HCT116 (cell line): ENCODE data around the gene MIGA1. TPM values are rescaled to one million over a fixed set of nuclear protein-coding genes. Genes with fewer than 3 reads are reported as not detected.

Experiments
- ATAC-seq: fragments of 200-7000 bp; cut with Tn5 transposase; 2 replicates; pipeline ENCODE4 v1.9.1; 2020; ENCODE audit warnings: mild to moderate bottlenecking, moderate library complexity
- BruUV-seq: library from RNA; stranded (reverse); fragments of 400-500 nt; replicated peaks from 2 replicates; lab custom pipeline; 2021; lab: Mats Ljungman, UMichigan
- CTCF ChIA-PET: fragments of 300-600 bp; sonication (Branson Sonifier 250); formaldehyde crosslinking; loops from one replicate; lab custom pipeline; 2021; ENCODE audit warnings: antibody characterized with exemption; lab: Charles Lee
- POLR2A ChIA-PET: fragments of 300-600, 350-600 bp; sonication (Branson Sonifier 250); formaldehyde crosslinking; loops from one replicate; lab custom pipeline; 2021; ENCODE audit warnings: antibody characterized with exemption; lab: Charles Lee
- RAD21 ChIA-PET, 2 experiments: fragments of 300-600 bp; sonication (Branson Sonifier 250); formaldehyde crosslinking; loops; one replicate each; lab custom pipeline; 2023; ENCODE audit warnings: low total read pairs in 2 of 2; ENCODE audit not compliant: uncharacterized antibody in 2 of 2, unreplicated experiment in 2 of 2, low non-redundant PET in 1 of 2; lab: Charles Lee
- DNase-seq: peaks from one replicate; pipeline ENCODE4 v3.0.0-alpha.2; 2010; ENCODE audit warnings: low read depth, low spot score
- H2AFZ ChIP-seq: fragments of 200-600 bp; shearing (Covaris generic), sonication (generic); 2 replicates; pipeline ENCODE4 v1.6.1; 2017; ENCODE audit warnings: low read depth, mixed run types, mixed read lengths, antibody characterized with exemption, low read length; ENCODE audit not compliant: poor library complexity, severe bottlenecking
- H3K27ac ChIP-seq: 2 replicates; pipeline ENCODE4 v1.5.1; 2012; ENCODE audit warnings: low read depth, low read length
- H3K27me3 ChIP-seq: fragments of 200-600 bp; sonication (generic); 2 replicates; pipeline ENCODE4 v1.6.1; 2016; ENCODE audit warnings: mixed run types, low read length, mixed read lengths; ENCODE audit not compliant: insufficient read depth
- H3K36me3 ChIP-seq, 2 experiments: fragments of 200-500 bp in 1 of 2; fragments of 200-600 bp in 1 of 2; sonication (Bioruptor generic) in 1 of 2; sonication (generic) in 1 of 2; 2 replicates each; pipeline versions ENCODE4 v1.5.1 to v1.6.1; 2014 to 2016; ENCODE audit warnings: low read length in 2 of 2, inconsistent platforms in 1 of 2, mixed read lengths in 1 of 2, mixed run types in 1 of 2; ENCODE audit not compliant: insufficient read depth in 2 of 2, control insufficient read depth in 1 of 2
- H3K4me1 ChIP-seq, 2 experiments: fragments of 200-600 bp in 1 of 2; sonication (generic) in 1 of 2; 2 replicates each; pipeline versions ENCODE4 v1.5.1 to v1.6.1; 2012 to 2017; ENCODE audit warnings: low read length in 2 of 2, inconsistent platforms in 1 of 2, mild to moderate bottlenecking in 1 of 2, mixed read lengths in 1 of 2, mixed run types in 1 of 2, moderate library complexity in 1 of 2; ENCODE audit not compliant: insufficient read depth in 2 of 2, control insufficient read depth in 1 of 2
- H3K4me2 ChIP-seq: fragments of 200-600 bp; sonication (generic); 2 replicates; pipeline ENCODE4 v1.6.1; 2017; ENCODE audit warnings: mixed run types, low read length, mixed read lengths
- H3K4me3 ChIP-seq, 2 experiments: fragments of 200-600 bp in 1 of 2; sonication (generic) in 1 of 2; replicated peaks in 1 of 2; 2 replicates each; pipeline ENCODE4 v1.5.1; 2011 to 2016; ENCODE audit warnings: low read length in 2 of 2, control low read depth in 1 of 2, low read depth in 1 of 2, mild to moderate bottlenecking in 1 of 2, mixed read lengths in 1 of 2, mixed run types in 1 of 2
- H3K79me2 ChIP-seq: fragments of 200-600 bp; sonication (generic); 2 replicates; pipeline ENCODE4 v1.6.1; 2017; ENCODE audit warnings: mild to moderate bottlenecking, mixed run types, low read length, moderate library complexity, mixed read lengths; ENCODE audit not compliant: insufficient read depth
- H3K9ac ChIP-seq: fragments of 200-600 bp; sonication (generic); 2 replicates; pipeline ENCODE4 v1.6.1; 2016; ENCODE audit warnings: low read length, mixed read lengths
- H3K9me2 ChIP-seq: fragments of 200-600 bp; sonication (generic), shearing (Covaris generic); 2 replicates; pipeline ENCODE4 v1.6.1; 2017; ENCODE audit warnings: mixed run types, mild to moderate bottlenecking, moderate library complexity; ENCODE audit not compliant: insufficient read depth
- H3K9me3 ChIP-seq, 2 experiments: fragments of 200-500 bp in 1 of 2; fragments of 200-600 bp in 1 of 2; sonication (Bioruptor generic) in 1 of 2; sonication (generic) in 1 of 2; 2 replicates each; pipeline ENCODE4 v1.6.1; 2014 to 2017; ENCODE audit warnings: low read length in 2 of 2, mixed read lengths in 2 of 2, inconsistent platforms in 1 of 2, low read depth in 1 of 2, mild to moderate bottlenecking in 1 of 2, mixed run types in 1 of 2, moderate library complexity in 1 of 2; ENCODE audit not compliant: control insufficient read depth in 1 of 2, insufficient read depth in 1 of 2
- H4K20me1 ChIP-seq: fragments of 200-600 bp; sonication (generic), shearing (Covaris generic); 2 replicates; pipeline ENCODE4 v1.6.1; 2017; ENCODE audit warnings: mixed run types, mild to moderate bottlenecking, moderate library complexity; ENCODE audit not compliant: insufficient read depth
- CBX3 ChIP-seq: IDR thresholded peaks from 2 replicates; pipeline ENCODE4 v1.6.1; 2012; ENCODE audit warnings: low read depth
- CTCF ChIP-seq, 3 experiments: fragments of 200-600 bp in 1 of 3; sonication (generic) in 1 of 3; IDR thresholded peaks in 2 of 3; conservative IDR thresholded peaks in 1 of 3; 2 replicates each; pipeline ENCODE4 v1.5.1; 2012 to 2017; ENCODE audit warnings: low read depth in 2 of 3, low read length in 2 of 3, antibody characterized with exemption in 1 of 3, borderline replicate concordance in 1 of 3, control low read depth in 1 of 3, mild to moderate bottlenecking in 1 of 3, mixed read lengths in 1 of 3, mixed run types in 1 of 3, moderate library complexity in 1 of 3; ENCODE audit not compliant: insufficient read depth in 1 of 3
- EGR1 ChIP-seq: IDR thresholded peaks from 2 replicates; pipeline ENCODE4 v1.6.1; 2012; ENCODE audit warnings: low read depth
- EZH2 ChIP-seq: fragments of 200-600 bp; sonication (generic); IDR thresholded peaks from 2 replicates; pipeline ENCODE4 v1.6.1; 2017; ENCODE audit warnings: antibody characterized with exemption, mixed run types
- EZH2phosphoT487 ChIP-seq: fragments of 200-600 bp; IDR thresholded peaks from 2 replicates; pipeline ENCODE4 v1.6.1; 2018; ENCODE audit warnings: antibody characterized with exemption, borderline replicate concordance
- FOSL1 ChIP-seq: IDR thresholded peaks from 2 replicates; pipeline ENCODE4 v1.6.1; 2012; ENCODE audit warnings: low read depth
- JUND ChIP-seq: IDR thresholded peaks from 2 replicates; pipeline ENCODE4 v1.6.1; 2012
- POLR2A ChIP-seq: IDR thresholded peaks from 2 replicates; pipeline ENCODE4 v1.7.0; 2011; ENCODE audit warnings: borderline replicate concordance; ENCODE audit not compliant: insufficient read depth, insufficient read length; ENCODE audit errors: extremely low read depth
- POLR2AphosphoS5 ChIP-seq: IDR thresholded peaks from 2 replicates; pipeline ENCODE4 v1.6.1; 2011; ENCODE audit warnings: mild to moderate bottlenecking, low read depth, low read length, moderate library complexity
- RAD21 ChIP-seq: IDR thresholded peaks from 2 replicates; pipeline ENCODE4 v1.6.1; 2012; ENCODE audit warnings: low read depth, mild to moderate bottlenecking
- REST ChIP-seq: IDR thresholded peaks from 2 replicates; pipeline ENCODE4 v1.6.1; 2012; ENCODE audit warnings: low read depth
- SIN3A ChIP-seq: IDR thresholded peaks from 2 replicates; pipeline ENCODE4 v1.6.1; 2012; ENCODE audit warnings: low read depth
- SP1 ChIP-seq: IDR thresholded peaks from 2 replicates; pipeline ENCODE4 v1.6.1; 2012; ENCODE audit warnings: low read depth
- TCF7L2 ChIP-seq: IDR thresholded peaks from 2 replicates; pipeline ENCODE4 v1.7.0; 2011; ENCODE audit warnings: borderline replicate concordance, inconsistent platforms; ENCODE audit not compliant: insufficient read depth, insufficient read length; ENCODE audit errors: extremely low read depth
- YY1 ChIP-seq: IDR thresholded peaks from 2 replicates; pipeline ENCODE4 v1.6.1; 2011; ENCODE audit warnings: low read length, low read depth, moderate library complexity, mild to moderate bottlenecking; ENCODE audit not compliant: insufficient replicate concordance; ENCODE audit errors: extremely low read depth
- ZBTB33 ChIP-seq: IDR thresholded peaks from 2 replicates; pipeline ENCODE4 v1.6.1; 2011; ENCODE audit warnings: mild to moderate bottlenecking, low read length, moderate library complexity; ENCODE audit not compliant: insufficient replicate concordance; ENCODE audit errors: extremely low read depth
- ZNF274 ChIP-seq: fragments of 200-500 bp; sonication (Bioruptor generic); IDR thresholded peaks from 2 replicates; pipeline ENCODE4 v1.6.1; 2014; ENCODE audit warnings: mild to moderate bottlenecking, low read depth, low read length, inconsistent platforms
- intact Hi-C: fragments of 100-400 bp; cut with micrococcal nuclease; formaldehyde crosslinking; loops from 2 replicates; pipeline ENCODE4 v1.10.0; 2022
- total RNA-seq: library from RNA; stranded (reverse); gene quantifications from one replicate; pipeline ENCODE4 v1.2.1, GENCODE V29; 2021; ENCODE audit not compliant: unreplicated experiment
- TF ChIP-seq, protein P1 (sequence below): IDR thresholded peaks from 2 replicates; pipeline ENCODE4 v1.6.1; 2012
- TF ChIP-seq, protein P2 (sequence below): IDR thresholded peaks from 2 replicates; pipeline ENCODE4 v1.6.1; 2012

Gene MIGA1
- total RNA-seq, 1 experiment from 2014 or later = 9.6 TPM

DNA sequence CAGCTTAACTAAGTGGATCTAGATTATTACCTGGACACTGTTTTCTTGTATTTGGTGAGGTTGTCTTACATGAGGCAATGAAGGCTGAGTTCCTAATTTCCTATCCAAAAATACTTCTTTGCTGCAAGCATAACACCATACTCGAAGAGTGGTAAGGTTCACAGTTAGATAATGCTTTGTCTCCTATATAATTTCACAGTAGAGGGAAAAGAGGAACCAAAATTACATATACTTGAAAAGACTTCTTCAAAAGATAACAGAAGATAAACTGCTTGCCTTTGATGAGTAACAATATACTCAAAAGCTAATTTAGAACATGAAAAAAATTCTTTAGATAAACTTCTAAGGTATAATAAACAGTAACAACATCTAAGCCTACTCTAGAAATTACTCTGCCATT is 40.2 kb upstream of the MIGA1 start:
- peaks cover 0 to 5% of the 10 kb centered on the region in 2 experiments; a peak in 2 of 4 replicates for H3K36me3 ChIP-seq
- H3K79me2 ChIP-seq = peaks cover 26% of the 10 kb centered on the region
- ChIA-PET POLR2A (no interaction called here), CTCF (no interaction called here), RAD21 (no interaction called here)
- H2AFZ ChIP-seq = no peak overlapping the region
- no peaks in the 10 kb centered on the region for H3K9me2 ChIP-seq
- H3K9me3 ChIP-seq = no peaks in the 10 kb centered on the region
- no peak overlapping the region for H3K27ac ChIP-seq
- ATAC-seq = no peak
- no peak for TF ChIP-seq SP1
- TF ChIP-seq, protein P1, sequence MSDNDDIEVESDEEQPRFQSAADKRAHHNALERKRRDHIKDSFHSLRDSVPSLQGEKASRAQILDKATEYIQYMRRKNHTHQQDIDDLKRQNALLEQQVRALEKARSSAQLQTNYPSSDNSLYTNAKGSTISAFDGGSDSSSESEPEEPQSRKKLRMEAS = no peak
- TF ChIP-seq JUND = no peak
- no peak for TF ChIP-seq POLR2A
- TF ChIP-seq, protein P2, sequence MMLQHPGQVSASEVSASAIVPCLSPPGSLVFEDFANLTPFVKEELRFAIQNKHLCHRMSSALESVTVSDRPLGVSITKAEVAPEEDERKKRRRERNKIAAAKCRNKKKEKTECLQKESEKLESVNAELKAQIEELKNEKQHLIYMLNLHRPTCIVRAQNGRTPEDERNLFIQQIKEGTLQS = no peak
- TF ChIP-seq RAD21 = no peak
- no peak for TF ChIP-seq FOSL1
- TF ChIP-seq ZNF274 = no peak
- TF ChIP-seq TCF7L2 = no peak
- no peak for TF ChIP-seq REST
- TF ChIP-seq EZH2 = no peak
- TF ChIP-seq POLR2AphosphoS5 = no peak
- no peak for TF ChIP-seq SIN3A
- no peak for TF ChIP-seq ZBTB33
- no peak for TF ChIP-seq EZH2phosphoT487
- no peak for TF ChIP-seq CBX3
- TF ChIP-seq EGR1 = no peak
- TF ChIP-seq YY1 = no peak
- no peak for TF ChIP-seq CTCF (IDR thresholded peaks at IDR 0.05 in 2 of 3, conservative IDR thresholded peaks at IDR 0.05 in 1 of 3; ENCODE audit: borderline replicate concordance in 1 of 3, insufficient read depth in 1 of 3, low read depth in 2 of 3, low read length in 2 of 3)
- H3K4me3 ChIP-seq = no peak overlapping the region
- H3K4me1 ChIP-seq = no peaks in the 10 kb centered on the region
- H3K4me2 ChIP-seq = no peak overlapping the region
- intact Hi-C loops = no loop called here
- H3K27me3 ChIP-seq = no peaks in the 10 kb centered on the region
- no peak for DNase-seq
- H3K9ac ChIP-seq = no peak overlapping the region
- BruUV-seq = no TSS peak
- H4K20me1 ChIP-seq = no peaks in the 10 kb centered on the region
